ENCODE measurements around the gene APLF.
"Not testable (repeated sequence)": the region's sequence is repeated elsewhere in the genome, so short reads cannot be mapped to it uniquely, and the experiment has no call there.

GRCh38 chr2:68529651-68530050, 62.3 kb downstream of the APLF start:
- not testable (repeated sequence) for TF ChIP-seq CTCF (IDR thresholded peaks at IDR 0.05; ENCODE audit: insufficient read depth, low read depth, low read length); EZH2 (IDR thresholded peaks at IDR 0.05; ENCODE audit: insufficient read depth, low read length)
